IPS-NIHi7 (cell line): Measurements from ENCODE around the gene SEC14L1.

ENCODE experiments used
- DNase-seq: peaks from one replicate; pipeline ENCODE4 v3.0.0; 2012; ENCODE audit warnings: mixed read lengths; ENCODE audit errors: extremely low spot score

SEC14L1 gene

GRCh38 chr17:77213778-77214132 is 73.0 kb downstream of the SEC14L1 start:
- DNase-seq: no peak

GRCh38 chr17:77214328-77214727 is 73.6 kb downstream of the SEC14L1 start:
- no peak for DNase-seq

GRCh38 chr17:77214743-77215142 is 74.0 kb downstream of the SEC14L1 start:
- DNase-seq: peak; percentile 84

- DNase-seq: no peak
These were observed 74.5 kb downstream of the SEC14L1 start for GRCh38 chr17:77215281-77215680.

GRCh38 chr17:77216486-77216885 is 75.7 kb downstream of the SEC14L1 start:
- DNase-seq: no peak

- DNase-seq: no peak
These were observed 76.4 kb downstream of the SEC14L1 start for GRCh38 chr17:77217123-77217522.

- no peak for DNase-seq
These were observed 76.8 kb downstream of the SEC14L1 start for GRCh38 chr17:77217566-77217965.

- no peak for DNase-seq
These were observed 78.1 kb downstream of the SEC14L1 start for GRCh38 chr17:77218902-77219301.

GRCh38 chr17:77222356-77222755 is 81.6 kb downstream of the SEC14L1 start:
- DNase-seq: no peak

- DNase-seq: no peak
These were observed 83.1 kb downstream of the SEC14L1 start for GRCh38 chr17:77223642-77224420.

GRCh38 chr17:77225265-77225664 is 84.5 kb downstream of the SEC14L1 start:
- DNase-seq: no peak

- no peak for DNase-seq
These were observed 86.9 kb downstream of the SEC14L1 start for GRCh38 chr17:77227461-77228240.

- DNase-seq: no peak
These were observed 87.5 kb downstream of the SEC14L1 start for GRCh38 chr17:77228241-77228752.

GRCh38 chr17:77228816-77229215 is 88.0 kb downstream of the SEC14L1 start:
- DNase-seq: no peak

- no peak for DNase-seq
These were observed 89.1 kb downstream of the SEC14L1 start for GRCh38 chr17:77229786-77230435.

- DNase-seq: no peak
These were observed 89.7 kb downstream of the SEC14L1 start for GRCh38 chr17:77230436-77230830.

GRCh38 chr17:77231076-77231871 is 90.5 kb downstream of the SEC14L1 start:
- DNase-seq: no peak

- DNase-seq: no peak
These were observed 92.4 kb downstream of the SEC14L1 start for GRCh38 chr17:77233127-77233526.

GRCh38 chr17:77233635-77234334 is 93.0 kb downstream of the SEC14L1 start:
- DNase-seq: no peak

GRCh38 chr17:77234695-77235094 is 93.9 kb downstream of the SEC14L1 start:
- no peak for DNase-seq

GRCh38 chr17:77235370-77235941 is 94.7 kb downstream of the SEC14L1 start:
- no peak for DNase-seq
